Fibroblast of skin of left biceps (primary cell): Measurements from ENCODE around the gene PSORS1C2.

Experiments
- DNase-seq, 2 experiments: peaks; one replicate each; pipeline ENCODE4 v3.0.0-alpha.2; 2013; ENCODE audit warnings: low read depth in 2 of 2

PSORS1C2 gene

GRCh38 chr6:31114541-31114878 lies 24.4 kb downstream of the PSORS1C2 start, which contains the start of gene PSORS1C1:
Gene PSORS1C1 (plus strand): TSS chr6:31114800. CDS start chr6:31129633, 14,833 bp downstream.
- DNase-seq, result peak; percentile 86 to 87

DNA sequence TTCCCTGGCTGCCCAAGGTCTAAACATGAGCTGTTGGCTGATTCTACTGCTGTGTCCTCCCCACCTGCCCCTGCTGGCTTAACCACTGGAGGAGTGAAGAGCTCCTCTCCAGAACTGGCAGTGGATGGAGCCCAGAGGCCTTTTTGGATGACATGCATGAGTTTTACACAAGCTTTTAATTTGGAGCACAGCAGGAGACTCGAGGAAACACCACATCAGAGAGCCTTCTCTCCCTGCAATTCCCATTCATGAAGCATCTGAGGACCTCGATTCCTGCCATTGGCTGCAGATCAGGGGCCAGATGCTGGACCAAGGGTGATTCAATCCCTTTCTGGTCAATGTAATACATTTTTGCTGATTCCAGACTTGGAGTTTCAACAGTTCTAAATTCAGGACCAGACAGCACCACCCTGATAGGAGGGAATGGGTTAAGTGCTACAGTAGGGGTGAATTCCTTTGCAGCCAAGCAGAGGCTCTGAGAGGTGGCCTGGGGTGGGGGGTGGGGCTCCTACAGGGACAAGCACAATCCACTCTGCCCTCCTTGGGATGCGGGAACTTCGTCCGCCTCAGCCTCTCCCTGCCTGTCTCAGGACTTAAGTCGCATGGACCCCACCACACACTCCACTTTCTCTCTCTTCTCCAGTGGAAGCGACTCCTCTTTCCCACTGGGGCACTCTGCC lies 24.9 kb downstream of the PSORS1C2 start:
- DNase-seq, result peak; percentile 85 to 87

DNA sequence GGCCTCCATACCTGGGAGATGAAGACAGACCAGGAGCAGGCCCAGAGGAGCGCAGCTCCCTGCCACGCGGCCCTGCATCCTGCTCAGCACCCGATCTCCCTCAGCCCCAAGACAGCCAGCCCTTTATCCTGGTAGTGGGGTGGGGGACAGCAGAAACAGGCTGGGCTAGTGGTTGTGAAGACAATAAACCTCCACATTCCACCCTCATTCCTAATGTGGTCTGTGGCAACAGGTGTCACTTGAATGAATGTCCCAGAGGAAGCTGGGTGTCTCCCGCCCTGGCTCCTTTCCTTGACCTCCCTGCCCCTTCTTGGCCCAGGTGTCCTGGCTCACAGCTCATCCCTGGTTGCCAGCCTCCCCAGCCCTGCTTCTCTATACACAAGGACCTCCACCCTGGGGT lies 26.4 kb downstream of the PSORS1C2 start, which contains the start of gene C6orf15:
C6orf15 (minus strand) TSS at position 98 of the 400 bp plus-strand sequence; CDS start at position 78, 20 bp downstream.
- DNase-seq, result no peak

DNA sequence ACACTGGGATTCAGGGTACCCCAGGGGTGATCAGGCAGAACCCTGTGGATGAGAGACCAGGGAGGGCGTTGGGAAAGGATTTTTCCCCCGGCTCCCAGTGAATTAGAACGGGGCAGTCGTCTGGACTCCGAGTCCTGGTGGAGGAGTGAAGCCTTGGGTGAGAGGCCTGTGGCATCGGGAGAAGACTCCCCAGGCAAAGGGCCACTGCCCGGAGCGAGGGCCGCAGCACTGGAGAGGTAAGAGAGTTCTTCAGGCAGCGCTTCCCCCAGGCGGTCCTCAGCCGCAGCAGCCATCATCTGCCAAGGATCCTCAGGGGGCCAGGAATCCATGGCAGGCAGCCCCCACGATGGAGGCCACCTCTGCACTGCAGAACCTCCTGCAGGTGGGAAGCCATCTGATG lies 27.2 kb downstream of the PSORS1C2 start:
- no peak for DNase-seq

- DNase-seq, result no peak
Measured at GRCh38 chr6:31110825-31111582, 27.9 kb downstream of the PSORS1C2 start.

- DNase-seq, result no peak
Measured at GRCh38 chr6:31107052-31107451, 31.8 kb downstream of the PSORS1C2 start.

DNA sequence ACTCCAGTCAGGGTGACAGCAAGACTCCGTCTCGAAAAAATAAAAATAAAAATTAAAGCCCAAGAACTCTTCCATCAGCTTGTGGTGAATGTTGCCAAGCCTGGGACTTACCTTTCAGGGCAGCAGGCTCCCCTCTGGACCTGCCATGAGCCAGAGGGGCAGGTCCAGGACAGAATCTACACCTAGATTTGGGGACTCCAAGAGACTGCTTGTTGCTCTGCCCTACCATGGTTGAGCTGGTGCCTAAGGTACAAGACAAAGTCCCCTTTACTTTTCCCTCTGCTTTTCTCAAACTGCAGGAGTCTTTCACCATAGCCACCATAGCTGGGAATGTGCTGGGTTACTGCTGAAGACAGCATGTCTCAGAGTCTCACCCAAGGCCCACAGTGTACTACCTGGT lies 35.7 kb downstream of the PSORS1C2 start:
- DNase-seq, result no peak

GRCh38 chr6:31098449-31098938 lies 40.4 kb downstream of the PSORS1C2 start:
- DNase-seq, result no peak

DNA sequence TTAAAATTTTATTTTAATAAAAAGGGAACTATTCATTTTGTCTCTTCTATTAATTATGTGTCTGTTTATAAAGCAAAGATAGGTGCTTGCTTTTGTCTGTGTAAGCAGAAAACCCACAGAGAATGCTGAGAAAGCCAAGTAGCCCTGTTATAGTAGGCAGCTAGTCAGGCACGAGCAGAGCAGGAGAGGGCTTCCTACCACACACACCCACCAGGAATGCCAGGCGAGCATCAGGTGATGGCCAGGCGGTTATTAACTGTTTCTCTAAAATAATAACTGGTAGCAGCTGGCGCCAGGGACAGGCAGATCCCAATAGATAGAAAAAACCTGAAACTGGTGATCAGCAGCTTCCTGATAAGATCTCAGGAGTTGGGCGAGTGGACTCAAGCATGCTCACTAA lies 42.2 kb downstream of the PSORS1C2 start:
- no peak for DNase-seq

- no peak for DNase-seq
Measured at GRCh38 chr6:31096215-31096614, 42.7 kb downstream of the PSORS1C2 start.

GRCh38 chr6:31094389-31094881 lies 44.4 kb downstream of the PSORS1C2 start:
- DNase-seq, result no peak

DNA sequence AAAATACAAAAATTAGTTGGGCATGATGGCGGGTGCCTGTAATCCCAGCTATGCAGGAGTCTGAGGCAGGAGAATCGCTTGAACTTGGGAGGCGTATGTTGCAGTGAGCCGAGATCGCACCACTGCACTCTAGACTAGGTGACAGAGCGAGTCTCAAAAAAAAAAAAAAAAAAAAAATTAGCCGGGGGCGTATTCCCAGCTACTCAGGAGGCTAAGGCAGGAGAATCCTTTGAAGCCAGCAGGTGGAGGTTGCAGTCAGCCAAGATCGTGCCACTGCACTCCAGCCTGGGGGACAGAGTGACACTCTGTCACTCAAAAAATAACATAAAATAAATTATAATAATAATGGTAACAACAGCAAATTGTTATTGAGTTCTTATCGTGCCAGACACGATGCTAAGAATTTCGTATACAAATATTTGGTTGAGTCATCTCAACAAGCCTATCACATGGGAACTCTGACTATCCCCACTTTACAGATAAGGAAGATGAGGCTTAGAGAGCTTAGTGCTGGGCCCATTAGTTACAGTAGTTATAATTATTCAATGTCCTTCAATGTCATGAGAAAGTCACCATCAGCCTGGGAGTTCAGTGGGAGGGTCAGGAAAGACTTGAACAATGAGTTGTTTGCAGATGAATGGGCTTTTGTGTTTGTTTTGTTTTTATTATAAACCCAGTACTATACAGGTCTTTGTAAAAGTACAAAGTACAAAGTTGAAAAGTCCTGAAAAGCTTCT lies 45.9 kb downstream of the PSORS1C2 start:
- DNase-seq, result no peak

DNA sequence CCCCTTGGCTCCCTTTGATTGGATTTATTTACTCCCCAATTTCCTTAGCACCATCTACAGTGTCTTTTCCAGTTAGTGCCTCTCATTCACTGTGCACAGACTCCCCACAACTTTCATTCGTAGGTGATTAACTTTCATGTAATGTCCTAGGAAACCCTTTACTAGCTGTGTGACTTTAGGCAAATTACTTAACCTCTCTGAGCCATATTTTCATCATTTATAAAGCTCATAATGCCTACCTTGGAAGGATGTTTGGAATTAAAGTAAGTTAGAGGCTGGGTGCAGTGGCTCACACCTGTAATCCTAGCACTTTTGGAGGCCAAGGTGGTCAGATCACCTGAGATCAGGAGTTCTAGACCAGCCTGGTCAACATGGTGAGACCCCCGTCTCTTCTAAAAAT lies 46.6 kb downstream of the PSORS1C2 start:
- DNase-seq, result no peak

GRCh38 chr6:31091680-31092079 lies 47.2 kb downstream of the PSORS1C2 start:
- no peak for DNase-seq

- DNase-seq, result no peak
Measured at GRCh38 chr6:31090973-31091364, 47.9 kb downstream of the PSORS1C2 start.

DNA sequence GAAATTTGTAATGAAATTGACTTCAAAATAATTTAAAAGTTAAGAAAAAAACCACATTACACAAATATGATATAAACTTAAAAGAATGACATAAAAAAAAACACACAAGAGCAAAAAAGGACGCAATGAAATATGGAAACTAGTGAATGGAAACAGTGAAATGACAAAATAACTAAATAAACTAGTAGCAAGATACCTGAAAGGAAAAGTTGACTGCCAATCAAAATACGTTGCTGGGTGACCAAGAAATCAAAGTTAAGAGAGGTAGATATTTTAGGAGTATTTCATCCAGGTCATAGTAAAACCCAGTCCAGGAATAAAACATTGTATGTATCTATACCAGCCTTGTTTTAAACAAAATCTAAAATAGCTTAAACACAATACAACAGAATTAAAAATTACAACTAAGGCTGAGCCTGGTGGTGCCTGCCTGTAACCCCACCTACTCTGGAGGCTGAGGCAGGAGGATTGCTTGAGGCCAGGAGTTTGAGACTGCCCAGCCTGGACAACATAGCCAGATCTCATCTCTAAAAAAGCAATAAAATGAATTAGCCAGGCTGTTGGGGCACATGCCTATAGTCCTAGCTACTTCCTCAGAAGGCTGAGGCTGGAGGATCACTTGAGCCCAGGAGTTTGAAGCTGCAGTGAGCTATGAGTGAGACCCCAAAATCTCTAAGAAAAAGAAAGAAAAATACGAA lies 48.4 kb downstream of the PSORS1C2 start:
- no peak for DNase-seq
